Calu3 (cell line): ENCODE measurements around the gene ASB13. TPM values are rescaled to one million over a fixed set of nuclear protein-coding genes. Genes with fewer than 3 reads are reported as not detected.

ENCODE experiments used
- BruUV-seq: library from RNA; stranded (reverse); fragments of 400-500 nt; replicated peaks from 2 replicates; lab custom pipeline; 2021; lab: Mats Ljungman, UMichigan
- CTCF ChIA-PET: fragments of 300-600 bp; sonication (Branson Sonifier 250); formaldehyde crosslinking; loops from one replicate; lab custom pipeline; 2022; ENCODE audit warnings: antibody characterized with exemption; lab: Charles Lee
- DNase-seq: peaks from one replicate; pipeline ENCODE4 v3.0.0; 2022
- H3K27ac Mint-ChIP-seq: one replicate; pipeline ENCODE4 v1.8.0; 2022; ENCODE audit warnings: mixed read lengths; ENCODE audit not compliant: unreplicated experiment
- H3K27me3 Mint-ChIP-seq: one replicate; pipeline ENCODE4 v1.8.0; 2022; ENCODE audit warnings: mixed read lengths; ENCODE audit not compliant: unreplicated experiment
- H3K36me3 Mint-ChIP-seq: one replicate; pipeline ENCODE4 v1.8.0; 2022; ENCODE audit warnings: mild to moderate bottlenecking, moderate library complexity, mixed read lengths; ENCODE audit not compliant: insufficient read depth, unreplicated experiment
- H3K4me1 Mint-ChIP-seq: one replicate; pipeline ENCODE4 v1.8.0; 2022; ENCODE audit warnings: mild to moderate bottlenecking, low read depth, mixed read lengths; ENCODE audit not compliant: unreplicated experiment
- H3K4me3 Mint-ChIP-seq: one replicate; pipeline ENCODE4 v1.8.0; 2022; ENCODE audit warnings: mild to moderate bottlenecking, low read depth, moderate library complexity, mixed read lengths; ENCODE audit not compliant: unreplicated experiment
- H3K9me3 Mint-ChIP-seq: one replicate; pipeline ENCODE4 v1.8.0; 2022; ENCODE audit warnings: low read depth, mixed read lengths; ENCODE audit not compliant: unreplicated experiment
- CTCF ChIP-seq: fragments of 200-600 bp; IDR thresholded peaks from one replicate; pipeline ENCODE4 v1.8.0; 2022; ENCODE audit warnings: antibody characterized with exemption; ENCODE audit not compliant: unreplicated experiment
- intact Hi-C: fragments of 100-400 bp; cut with micrococcal nuclease; formaldehyde crosslinking; loops from one replicate; pipeline ENCODE4 v1.10.0; 2022; ENCODE audit not compliant: unreplicated experiment
- total RNA-seq: library from RNA; stranded (reverse); gene quantifications from 2 replicates; pipeline ENCODE4 v1.2.3, GENCODE V29; 2022

Gene ASB13
- total RNA-seq, 1 experiment from 2014 or later = 21.6 TPM

- CTCF ChIA-PET = interaction anchor here (0.6 kb wide), 1 partner anchor 65 kb away, joined by 3 read pairs; no protein-coding TSS in a partner anchor
- Mint-ChIP-seq H3K27ac (no peak overlapping the region), H3K27me3 (no peaks in the 10 kb centered on the region), H3K4me1 (no peaks in the 10 kb centered on the region), H3K36me3 (peaks cover 26% of the 10 kb centered on the region), H3K4me3 (no peak overlapping the region), H3K9me3 (no peaks in the 10 kb centered on the region)
- DNase-seq = no peak
- no peak for TF ChIP-seq CTCF
- intact Hi-C loops = no loop called here
- BruUV-seq = no TSS peak
Observed at GRCh38 chr10:5644930-5645329, 21.5 kb downstream of the ASB13 start.

- no peaks in the 10 kb centered on the region for H3K4me1 Mint-ChIP-seq
- no peak overlapping the region for H3K27ac Mint-ChIP-seq
- BruUV-seq = no TSS peak
- CTCF ChIA-PET = interaction anchor here (0.7 kb wide), 1 partner anchor 25 kb away, joined by 3 read pairs; no protein-coding TSS in a partner anchor
- H3K9me3 Mint-ChIP-seq = no peaks in the 10 kb centered on the region
- no peak for DNase-seq
- intact Hi-C loops = no loop called here
- H3K4me3 Mint-ChIP-seq = no peak overlapping the region
- TF ChIP-seq CTCF = no peak
- peaks cover 22% of the 10 kb centered on the region for H3K36me3 Mint-ChIP-seq
- no peaks in the 10 kb centered on the region for H3K27me3 Mint-ChIP-seq
Observed at GRCh38 chr10:5643346-5644067, 22.9 kb downstream of the ASB13 start.

GRCh38 chr10:5641501-5641900 lies 24.9 kb downstream of the ASB13 start:
- TF ChIP-seq CTCF = no peak
- CTCF ChIA-PET = no interaction called here
- Mint-ChIP-seq H3K36me3 (peaks cover 18% of the 10 kb centered on the region), H3K27ac (no peak overlapping the region), H3K27me3 (no peaks in the 10 kb centered on the region), H3K9me3 (no peaks in the 10 kb centered on the region), H3K4me1 (no peaks in the 10 kb centered on the region), H3K4me3 (no peak overlapping the region)
- DNase-seq = no peak
- BruUV-seq = no TSS peak
- intact Hi-C loops = no loop called here

GRCh38 chr10:5640501-5640900 lies 25.9 kb downstream of the ASB13 start:
- intact Hi-C loops = no loop called here
- Mint-ChIP-seq H3K36me3 (peaks cover 18% of the 10 kb centered on the region), H3K27me3 (no peaks in the 10 kb centered on the region), H3K27ac (no peak overlapping the region), H3K4me1 (no peaks in the 10 kb centered on the region), H3K4me3 (no peak overlapping the region), H3K9me3 (no peaks in the 10 kb centered on the region)
- no TSS peak for BruUV-seq
- CTCF ChIA-PET = no interaction called here
- no peak for DNase-seq
- TF ChIP-seq CTCF = no peak
